HG03442 (cell line): Measurements from ENCODE around the gene NECTIN4.
"Not testable (repeated sequence)": the region's sequence is repeated elsewhere in the genome, so short reads cannot be mapped to it uniquely, and the experiment has no call there.

Experiments
- ATAC-seq: cut with Tn5 transposase; IDR thresholded peaks from one replicate; pipeline ENCODE4 v1.9.1; 2021; ENCODE audit warnings: mild to moderate bottlenecking, moderate library complexity; ENCODE audit not compliant: unreplicated experiment

NECTIN4 gene

DNA sequence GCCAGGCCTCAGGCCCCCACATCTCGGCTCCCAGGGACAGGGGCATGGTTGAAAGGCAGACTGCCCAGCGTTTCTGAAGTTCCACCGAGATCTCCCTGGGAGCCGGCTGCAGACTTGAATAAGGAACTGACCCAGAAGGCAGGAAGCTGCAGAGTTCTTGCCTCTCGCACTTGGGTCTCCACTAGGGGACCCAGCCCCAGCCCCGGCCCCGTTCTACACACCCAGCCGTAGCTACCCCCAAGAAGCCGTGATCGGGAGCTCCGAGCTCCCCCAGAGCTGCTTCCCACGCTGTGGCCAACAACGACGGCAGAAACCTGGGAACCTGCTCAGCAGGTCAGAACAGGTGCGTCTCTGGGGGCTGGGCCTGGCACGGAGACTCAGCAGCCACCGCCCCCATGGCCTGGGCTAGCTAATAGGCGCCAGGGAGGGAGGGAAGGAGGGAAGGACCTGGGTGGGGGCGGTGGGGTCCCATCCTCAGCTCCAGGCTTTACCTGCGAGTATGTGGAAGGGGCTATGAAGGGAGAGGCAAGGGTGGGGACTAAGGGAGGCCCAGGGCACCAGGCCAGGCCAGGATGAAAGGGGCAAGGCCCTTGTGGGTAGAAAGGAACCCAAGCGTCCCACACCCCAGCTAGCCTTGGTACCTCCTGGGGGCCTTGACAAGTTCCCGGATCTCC lies at the start of gene NECTIN4:
TSS of gene NECTIN4 (minus strand) at position 308 of the 674 bp plus-strand sequence. CDS start at position 46, 262 bp downstream.
- no peak for ATAC-seq

DNA sequence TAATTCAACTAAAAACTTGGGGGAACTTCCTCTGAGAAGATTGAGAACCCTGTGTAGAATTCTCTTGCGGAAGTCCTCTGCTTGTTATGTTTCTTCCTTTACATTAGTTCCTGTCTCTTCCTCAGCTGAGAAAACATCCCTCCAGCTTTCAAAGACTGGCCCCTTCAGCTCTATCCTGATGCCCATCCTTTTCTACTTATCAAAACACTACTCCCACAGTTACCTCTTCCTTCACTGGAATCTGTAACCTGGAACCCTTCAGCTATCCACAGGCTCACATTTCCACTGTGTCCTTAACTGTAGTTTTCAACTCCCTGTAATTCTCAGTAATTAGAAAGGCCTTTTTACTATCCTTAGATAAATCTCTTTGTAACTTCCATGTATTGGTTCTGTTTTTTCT lies 49.1 kb upstream of the NECTIN4 start:
- no peak for ATAC-seq

DNA sequence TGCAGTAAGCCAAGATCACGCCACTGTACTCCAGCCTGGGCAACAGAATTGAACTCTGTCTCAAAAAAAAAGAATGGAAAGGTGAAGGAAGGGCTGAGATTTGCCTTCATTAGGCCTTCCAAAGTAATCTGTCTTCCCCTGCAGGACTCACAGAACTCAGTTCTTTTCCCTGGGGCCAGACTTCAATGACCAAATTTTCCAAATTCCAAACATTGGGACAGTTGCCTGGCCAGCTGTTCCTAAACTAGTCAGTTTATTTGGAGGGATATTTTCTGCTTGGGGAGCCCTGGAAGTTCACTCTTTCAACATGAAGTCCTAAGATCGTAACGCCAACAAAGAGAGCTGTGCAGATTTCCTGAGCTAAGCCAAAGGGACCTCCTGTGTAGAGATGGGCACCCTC lies 48.5 kb upstream of the NECTIN4 start:
- ATAC-seq = no peak

DNA sequence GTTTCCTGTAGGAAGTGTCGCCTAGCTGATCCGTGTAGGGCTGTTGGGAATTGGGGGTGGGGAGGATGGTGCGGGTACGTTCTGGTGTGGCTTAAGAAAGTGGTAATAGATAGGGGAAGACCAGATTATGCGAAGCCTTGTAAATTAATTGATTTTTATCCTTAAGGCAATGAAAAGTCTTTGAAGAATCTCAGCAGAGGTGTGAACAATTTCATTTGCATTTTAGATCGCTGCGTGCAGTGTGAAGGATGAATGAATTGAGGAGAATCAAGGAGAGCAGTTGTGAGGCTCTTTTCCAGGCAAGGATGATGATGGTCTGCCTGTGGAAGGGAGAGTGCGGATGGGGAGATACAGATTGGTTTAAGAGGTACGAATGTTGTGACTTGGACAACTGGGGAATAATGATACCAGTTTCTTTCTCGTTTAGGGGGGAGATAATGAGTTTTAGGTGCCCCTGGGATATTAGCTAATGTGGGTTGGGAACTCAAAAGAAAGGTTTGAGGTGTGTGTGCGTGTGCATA lies 43.9 kb upstream of the NECTIN4 start:
- no peak for ATAC-seq

DNA sequence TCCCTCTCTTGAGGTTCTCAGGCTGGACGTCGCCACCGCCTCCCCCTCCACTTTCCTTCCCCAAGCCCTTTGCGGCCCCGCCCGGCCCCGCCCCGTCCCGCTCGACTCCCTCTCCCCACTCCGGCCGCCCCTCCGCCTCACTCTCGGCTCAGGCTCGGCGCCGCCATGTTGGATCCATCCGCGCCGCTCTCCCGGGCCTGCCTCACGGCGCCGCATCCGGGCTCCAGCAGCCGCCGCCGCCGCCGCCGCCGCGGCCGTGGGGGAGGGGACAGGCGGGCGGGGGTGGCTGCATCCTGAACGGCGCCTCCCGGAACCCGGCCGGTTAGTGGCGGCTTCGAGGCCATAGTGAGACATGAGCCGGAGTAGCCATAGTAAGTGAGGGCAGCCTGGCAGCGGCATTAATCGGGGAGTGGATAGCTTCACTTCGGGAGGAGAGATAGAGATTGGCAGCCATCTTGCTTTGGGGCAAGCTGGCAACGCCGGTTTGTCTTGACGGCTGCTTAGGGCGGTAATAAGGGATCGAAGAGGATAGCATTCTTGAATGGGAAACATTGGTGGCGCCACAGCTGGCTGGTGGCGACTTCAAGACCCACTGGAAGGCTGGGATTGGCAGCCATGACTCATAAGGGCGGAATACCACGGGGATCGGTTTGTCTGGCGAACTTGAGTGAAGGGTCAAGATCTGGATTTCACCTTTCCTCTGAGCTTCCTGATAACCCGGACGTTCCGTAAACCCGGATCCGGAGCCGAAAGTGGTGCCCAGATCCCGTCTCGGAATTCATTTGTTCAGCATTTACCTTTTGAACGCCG lies 43.3 kb upstream of the NECTIN4 start, which contains the start of gene DEDD:
TSS of gene DEDD (minus strand) at position 258 of the 810 bp plus-strand sequence. CDS start 8,205 bp downstream, outside the sequence.
- ATAC-seq = peak; percentile 96

DNA sequence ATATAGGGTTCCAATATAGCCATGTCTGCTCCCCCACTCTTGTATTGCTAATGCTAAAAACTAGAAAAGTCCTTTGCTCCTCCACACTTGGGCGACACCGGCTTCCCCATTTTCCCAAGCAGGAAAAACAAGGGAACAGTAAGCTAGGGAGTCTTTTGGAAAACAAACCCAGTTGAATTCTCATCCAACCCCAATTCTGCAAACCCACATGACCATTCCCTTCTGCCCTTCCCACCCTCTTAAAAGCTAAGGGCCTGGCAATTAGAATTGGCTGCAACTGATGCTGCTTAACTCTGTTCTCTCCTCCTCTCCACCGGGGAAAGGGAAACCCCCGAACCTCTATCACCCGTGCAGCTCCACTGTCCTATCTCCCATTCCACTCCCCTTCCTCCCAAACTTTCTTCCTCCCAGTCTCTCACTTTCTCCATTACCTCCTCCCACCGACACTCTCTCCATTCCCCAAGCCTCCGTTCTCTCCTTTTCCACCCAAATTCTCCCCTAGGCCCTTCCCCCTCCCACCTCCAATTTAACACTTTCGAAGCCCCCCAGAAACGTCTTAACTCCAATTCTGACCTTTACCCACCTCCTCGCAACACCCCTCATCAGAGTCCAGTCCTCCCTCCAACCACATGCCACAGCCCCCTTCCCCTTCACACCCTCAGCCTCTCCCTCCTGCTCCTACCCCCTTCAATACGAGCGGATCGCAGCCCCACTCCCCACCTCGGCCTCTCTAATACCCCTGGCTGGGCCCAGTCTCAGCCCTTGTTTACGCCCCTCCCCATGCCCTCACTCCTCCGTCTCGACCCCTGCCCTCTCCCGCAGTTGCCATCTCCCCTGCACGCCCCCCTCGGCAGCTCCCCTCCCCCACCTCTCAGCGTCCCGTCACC lies 42.4 kb upstream of the NECTIN4 start:
- no peak for ATAC-seq

DNA sequence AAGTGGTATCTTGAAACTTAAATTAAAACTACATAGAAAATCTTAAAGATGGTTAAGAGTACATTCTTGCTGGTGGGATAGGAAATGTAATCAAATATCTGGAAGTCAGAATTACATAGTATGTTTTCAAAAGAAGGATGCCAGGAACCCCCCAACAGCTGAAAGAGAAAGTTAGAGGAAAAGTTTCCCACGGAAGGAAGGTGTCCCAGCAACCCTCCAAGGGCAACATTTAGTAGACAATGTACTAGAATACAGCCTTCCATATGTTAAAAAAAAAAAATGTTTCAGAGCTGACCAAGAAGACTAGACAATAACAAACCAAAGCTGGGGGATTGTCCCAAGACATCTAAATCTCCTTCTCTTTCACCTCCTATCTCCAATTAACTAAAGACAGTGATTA lies 40.9 kb upstream of the NECTIN4 start:
- ATAC-seq = no peak

DNA sequence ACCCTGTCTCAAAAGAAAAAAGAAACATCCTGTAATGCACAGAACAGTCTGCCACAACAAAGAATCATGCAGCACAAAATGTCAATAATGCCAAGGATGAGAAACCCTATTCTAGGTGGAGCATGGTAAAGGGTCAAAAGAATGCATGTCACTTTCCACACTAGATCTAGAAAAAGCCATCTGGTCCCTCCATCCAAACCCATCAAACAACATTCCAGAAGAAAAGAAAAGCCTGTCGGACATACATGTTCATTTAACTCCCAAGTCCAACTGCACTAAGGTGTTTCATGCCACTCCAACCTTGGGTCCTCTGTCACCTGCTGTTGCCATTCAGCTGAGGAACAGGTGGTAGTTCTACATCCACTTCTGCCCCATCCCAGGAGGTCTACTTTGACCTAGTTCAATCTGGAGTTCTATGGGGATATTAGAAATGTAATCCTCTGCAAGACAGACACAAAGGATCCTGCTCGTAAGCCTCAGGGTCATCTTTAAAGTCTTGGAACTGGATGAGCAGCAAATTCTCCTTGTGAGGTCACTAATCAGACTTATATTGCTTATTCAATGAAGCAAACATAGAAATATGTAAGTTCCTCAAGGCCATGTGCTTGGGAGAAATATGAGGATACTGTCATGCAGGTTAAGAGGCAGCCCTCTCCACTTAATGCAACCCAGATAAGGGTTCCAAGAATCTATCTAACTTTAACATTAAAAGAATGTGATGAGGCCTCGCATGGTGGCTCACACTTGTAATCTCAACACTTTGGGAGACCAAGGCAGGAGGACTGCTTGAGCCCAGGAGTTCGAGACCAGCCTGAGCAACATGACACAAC lies 39.4 kb upstream of the NECTIN4 start:
- no peak for ATAC-seq

DNA sequence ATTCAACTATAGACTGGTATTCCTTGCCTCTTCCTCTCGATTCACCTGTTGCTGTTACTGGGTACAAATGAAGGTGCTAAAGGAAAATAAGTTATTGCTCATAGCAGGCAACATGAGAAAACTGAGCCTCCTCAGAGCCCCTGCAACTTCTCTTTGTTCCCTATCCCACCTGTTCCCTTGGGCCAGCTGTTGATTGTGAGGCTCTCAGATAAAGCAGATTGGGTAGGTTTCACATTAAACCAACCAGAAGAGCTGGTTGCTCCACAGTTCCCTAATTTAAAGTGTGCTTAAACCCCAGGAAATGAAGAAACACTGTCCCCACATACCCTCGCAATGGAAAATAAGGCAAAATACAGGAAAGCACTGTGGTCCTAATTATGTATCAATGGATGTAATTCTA lies 38.3 kb upstream of the NECTIN4 start:
- ATAC-seq = no peak

DNA sequence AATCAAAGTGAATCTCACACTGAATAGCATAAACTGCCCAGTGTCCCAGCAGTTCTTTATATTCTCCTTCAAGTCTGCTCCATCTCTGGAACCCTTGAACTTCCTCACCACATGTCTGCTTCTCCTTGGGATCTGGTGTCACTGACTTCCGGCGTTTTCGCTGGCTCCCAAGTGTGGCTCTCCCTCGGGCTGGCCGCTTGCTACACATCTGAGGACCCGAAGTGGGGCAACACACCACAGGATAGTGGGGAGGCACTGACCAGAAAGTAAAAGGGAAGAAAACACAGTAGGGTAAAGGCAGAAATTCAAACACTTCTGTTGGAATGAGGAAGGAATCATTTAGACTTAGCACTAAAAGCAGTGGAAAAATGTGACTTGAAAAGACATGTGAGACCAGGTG lies 33.6 kb upstream of the NECTIN4 start:
- no peak for ATAC-seq

DNA sequence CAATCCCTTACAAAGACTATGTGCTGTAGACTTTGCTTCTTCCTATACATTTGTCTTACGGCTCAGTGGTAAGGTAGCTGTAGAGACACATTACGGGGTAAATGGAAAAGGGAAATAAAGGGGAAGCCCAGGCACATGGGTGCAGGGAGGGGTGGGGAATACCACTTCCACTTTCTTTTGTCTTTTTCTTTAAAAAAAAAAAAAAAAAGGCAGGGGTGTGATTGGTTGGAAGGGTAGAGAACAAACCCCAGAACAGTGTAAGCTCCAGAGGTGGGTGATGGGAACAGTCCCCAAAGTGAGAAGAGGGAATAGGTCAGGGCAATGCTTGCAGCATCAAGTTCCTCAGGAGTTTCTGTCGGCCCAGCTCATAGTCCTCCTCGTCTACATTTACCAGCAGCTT lies 32.5 kb upstream of the NECTIN4 start:
- no peak for ATAC-seq

DNA sequence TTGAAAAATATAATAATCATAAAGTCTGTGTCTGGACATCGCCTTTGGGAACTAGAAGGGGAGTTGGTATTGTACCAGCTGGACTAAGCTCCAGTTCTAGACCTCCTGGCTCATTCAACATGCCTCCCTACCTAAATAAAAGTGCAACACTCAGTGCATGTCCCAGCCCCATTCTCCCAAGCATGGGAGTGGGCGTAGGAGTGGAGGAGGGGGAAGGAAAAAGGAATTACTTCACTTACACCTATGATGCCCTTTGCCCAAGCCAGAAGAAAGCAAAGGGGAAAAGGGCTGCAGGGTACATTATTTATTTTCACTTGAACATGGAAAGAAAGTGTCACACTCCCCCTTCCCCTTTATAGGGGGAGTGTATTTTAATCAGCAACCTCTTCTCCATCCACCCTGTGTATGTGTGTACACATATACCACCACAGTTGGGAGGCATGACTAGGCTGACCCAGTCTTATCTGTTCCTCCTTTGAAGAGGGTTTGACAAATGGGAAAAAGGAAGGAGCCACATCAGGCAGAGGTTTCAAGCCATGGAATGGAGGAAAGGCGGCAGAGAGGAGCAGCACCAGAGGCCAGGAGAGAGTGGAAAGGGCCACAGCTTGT lies 31.8 kb upstream of the NECTIN4 start:
- ATAC-seq = no peak

DNA sequence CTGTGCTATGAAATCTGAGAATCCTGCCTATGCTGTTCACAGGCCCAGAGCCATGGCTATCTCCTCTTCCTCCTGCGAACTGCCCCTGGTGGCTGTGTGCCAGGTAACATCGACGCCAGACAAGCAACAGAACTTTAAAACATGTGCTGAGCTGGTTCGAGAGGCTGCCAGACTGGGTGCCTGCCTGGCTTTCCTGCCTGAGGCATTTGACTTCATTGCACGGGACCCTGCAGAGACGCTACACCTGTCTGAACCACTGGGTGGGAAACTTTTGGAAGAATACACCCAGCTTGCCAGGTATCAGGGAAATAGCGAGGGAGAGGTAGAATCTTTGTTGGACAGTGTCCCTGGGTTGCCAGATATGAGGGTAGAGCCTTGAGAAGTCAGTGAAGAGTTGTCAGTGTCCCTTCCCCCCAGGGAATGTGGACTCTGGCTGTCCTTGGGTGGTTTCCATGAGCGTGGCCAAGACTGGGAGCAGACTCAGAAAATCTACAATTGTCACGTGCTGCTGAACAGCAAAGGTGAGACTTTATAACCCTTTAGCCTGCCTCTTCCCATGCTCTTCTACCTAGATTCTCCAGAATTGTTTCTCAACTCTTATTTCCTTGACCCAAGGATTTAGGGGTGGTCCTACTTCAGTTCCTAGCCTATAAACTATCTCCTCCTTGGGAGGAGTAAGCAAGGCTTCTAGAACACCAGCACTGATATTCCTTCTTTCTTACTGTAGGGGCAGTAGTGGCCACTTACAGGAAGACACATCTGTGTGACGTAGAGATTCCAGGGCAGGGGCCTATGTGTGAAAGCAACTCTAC lies 29.9 kb upstream of the NECTIN4 start:
- ATAC-seq = peak; percentile 41

DNA sequence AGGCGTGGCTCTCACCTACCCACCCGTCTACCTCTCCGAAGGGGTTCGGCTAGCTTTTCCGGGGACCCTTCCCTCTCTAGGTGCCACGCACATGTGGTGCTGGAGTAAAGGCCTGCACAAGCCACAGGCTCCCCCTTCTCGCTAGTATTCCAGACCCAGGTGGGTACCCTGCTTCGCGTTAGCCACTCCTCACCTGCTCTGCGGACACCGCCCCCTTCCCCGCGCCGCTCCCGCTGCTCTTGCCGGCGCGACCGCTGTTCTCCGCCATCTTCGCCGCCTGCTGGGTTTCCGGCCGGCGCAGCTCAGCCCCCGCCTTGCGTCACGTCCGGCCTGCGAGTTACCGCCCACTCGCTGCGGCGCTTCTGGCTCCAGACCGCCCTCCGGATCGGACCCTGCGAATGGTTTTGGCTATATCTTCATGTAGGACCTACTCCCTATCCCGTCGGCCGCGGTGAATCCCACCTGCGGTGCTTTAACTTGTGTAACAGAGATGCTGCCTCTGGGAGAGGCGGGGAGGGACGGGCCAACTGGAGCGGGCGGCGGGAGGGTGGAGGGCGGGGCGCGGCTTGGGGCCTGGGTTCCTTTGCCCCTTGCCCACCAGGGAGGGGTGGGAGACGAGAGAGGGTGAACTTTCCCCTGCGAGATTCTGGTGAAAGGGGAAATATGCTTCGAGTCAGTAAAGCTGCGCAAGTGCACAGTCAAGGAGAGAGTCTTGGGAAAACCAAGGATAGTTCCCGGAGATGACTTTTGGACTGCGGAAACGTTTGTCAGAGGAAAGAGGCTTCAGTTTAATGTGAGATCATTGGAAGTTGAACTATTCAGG lies 28.6 kb upstream of the NECTIN4 start, which contains the start of the genes NIT1 and PFDN2:
TSS of gene NIT1 (plus strand) at position 347 of the 823 bp plus-strand sequence. CDS start at position 419, 72 bp downstream.
TSS of gene PFDN2 (minus strand) at position 279 of the 823 bp plus-strand sequence. CDS start at position 268, 11 bp downstream.
- peak; percentile 79 for ATAC-seq

DNA sequence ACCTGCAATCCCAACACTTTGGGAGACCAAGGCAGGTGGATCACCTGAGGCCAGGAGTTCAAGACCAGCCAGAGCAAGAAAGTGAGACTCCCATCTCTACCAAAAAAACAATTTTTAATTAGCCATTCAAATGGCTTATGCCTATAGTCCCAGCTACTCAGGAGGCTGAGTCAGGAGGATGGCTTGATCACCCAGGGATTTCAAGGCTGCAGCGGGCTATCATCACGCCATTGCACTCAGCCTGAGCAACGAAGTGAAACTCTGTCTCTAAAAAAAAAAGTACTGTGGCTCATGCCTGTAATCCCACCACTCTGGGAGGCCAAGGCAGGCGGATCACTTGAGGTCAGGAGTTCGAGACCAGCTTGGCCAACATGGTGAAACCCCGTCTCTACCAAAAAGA lies 26.6 kb upstream of the NECTIN4 start:
- ATAC-seq = not testable (repeated sequence)

DNA sequence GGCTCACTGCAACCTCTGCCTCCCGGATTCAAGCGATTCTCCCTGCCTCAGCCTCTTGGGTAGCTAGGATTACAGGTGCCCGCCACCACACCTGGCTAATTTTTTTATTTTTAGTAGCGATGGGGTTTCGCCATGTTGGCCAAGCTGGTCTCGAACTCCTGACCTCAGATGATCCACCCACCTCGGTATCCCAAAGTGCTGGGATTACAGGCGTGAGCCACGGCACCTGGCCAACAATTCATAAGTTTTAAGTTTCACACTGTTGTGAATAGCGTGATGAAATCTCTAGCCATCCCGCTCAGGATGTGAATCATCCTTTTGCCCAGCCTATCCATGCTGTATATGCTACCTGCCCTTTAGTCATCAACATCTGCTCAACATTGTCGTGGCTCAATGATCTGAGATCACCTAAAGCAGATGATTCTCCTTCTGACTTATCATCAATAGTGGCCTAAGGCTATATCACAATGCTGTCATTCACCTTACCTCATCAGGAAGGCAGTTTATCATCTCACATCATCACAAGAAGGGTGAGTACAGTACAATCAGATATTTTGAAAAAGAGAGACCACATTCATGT lies 25.9 kb upstream of the NECTIN4 start:
- ATAC-seq = no peak

DNA sequence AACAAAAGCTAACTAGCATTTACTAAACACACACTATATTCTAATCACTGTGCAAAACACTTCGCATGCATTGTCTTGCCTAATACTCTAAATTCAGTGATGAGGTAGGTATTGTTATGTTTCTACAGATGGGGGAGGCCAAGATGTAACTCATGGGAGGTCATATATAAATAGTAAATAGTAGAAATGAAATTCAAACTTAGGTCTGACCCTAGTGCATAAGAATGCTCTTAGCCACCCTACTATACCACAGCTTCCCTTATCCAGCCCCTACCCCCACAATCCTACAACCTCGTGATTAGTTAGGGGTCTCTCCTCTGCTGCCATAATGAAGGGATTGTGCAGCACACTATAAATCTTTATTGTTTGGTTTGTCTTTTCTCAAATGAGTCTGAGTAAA lies 25.2 kb upstream of the NECTIN4 start:
- ATAC-seq = no peak
